Memory B cell (primary cell): Measurements from ENCODE around the gene RUFY2.
"Not testable (repeated sequence)": the region's sequence is repeated elsewhere in the genome, so short reads cannot be mapped to it uniquely, and the experiment has no call there.

Source experiments
- ATAC-seq: fragments of 150-1000 bp; cut with Tn5 transposase; 2 replicates; pipeline ENCODE4 v1.10.0; 2021; ENCODE audit warnings: low read depth, mild to moderate bottlenecking, moderate library complexity
- DNase-seq, 2 donors: peaks; one replicate each; pipeline ENCODE4 v3.0.0; 2022; ENCODE audit warnings: low spot score in 2 of 2
- H3K27ac Mint-ChIP-seq: one replicate; pipeline ENCODE4 v1.8.0; 2022; ENCODE audit warnings: mild to moderate bottlenecking, moderate library complexity, mixed read lengths
- H3K27me3 Mint-ChIP-seq: one replicate; pipeline ENCODE4 v1.8.0; 2022; ENCODE audit warnings: mixed read lengths
- H3K36me3 Mint-ChIP-seq: one replicate; pipeline ENCODE4 v1.8.0; 2022; ENCODE audit warnings: mild to moderate bottlenecking, mixed read lengths
- H3K4me1 Mint-ChIP-seq: one replicate; pipeline ENCODE4 v1.8.0; 2022; ENCODE audit warnings: mixed read lengths
- H3K4me3 Mint-ChIP-seq: one replicate; pipeline ENCODE4 v1.8.0; 2022; ENCODE audit warnings: mild to moderate bottlenecking, moderate library complexity, mixed read lengths
- H3K9me3 Mint-ChIP-seq: one replicate; pipeline ENCODE4 v1.8.0; 2022; ENCODE audit warnings: mixed read lengths

Gene RUFY2

GRCh38 chr10:68340358-68341080, 66.6 kb downstream of the RUFY2 start:
- peaks cover 15% of the 10 kb centered on the region for H3K4me1 Mint-ChIP-seq
- H3K4me3 Mint-ChIP-seq = no peak overlapping the region
- no peaks in the 10 kb centered on the region for H3K9me3 Mint-ChIP-seq
- H3K27ac Mint-ChIP-seq = no peak overlapping the region
- DNase-seq = no peak
- no peak for ATAC-seq
- peaks cover 32% of the 10 kb centered on the region for H3K36me3 Mint-ChIP-seq
- H3K27me3 Mint-ChIP-seq = no peaks in the 10 kb centered on the region

GRCh38 chr10:68336754-68337351, 70.2 kb downstream of the RUFY2 start:
- ATAC-seq = no peak
- Mint-ChIP-seq H3K4me3 (peak overlapping the region; percentile 22), H3K27me3 (no peaks in the 10 kb centered on the region), H3K36me3 (peaks cover 28% of the 10 kb centered on the region), H3K9me3 (no peaks in the 10 kb centered on the region), H3K27ac (peak overlapping the region; percentile 99), H3K4me1 (peaks cover 25% of the 10 kb centered on the region)
- no peak for DNase-seq

GRCh38 chr10:68334672-68335467, 72.2 kb downstream of the RUFY2 start:
- Mint-ChIP-seq H3K27me3 (no peaks in the 10 kb centered on the region), H3K36me3 (peaks cover 17% of the 10 kb centered on the region), H3K9me3 (no peaks in the 10 kb centered on the region), H3K4me3 (peak overlapping the region; percentile 77), H3K27ac (peak overlapping the region; percentile 99), H3K4me1 (peaks cover 28% of the 10 kb centered on the region)
- ATAC-seq = no peak
- no peak for DNase-seq

- Mint-ChIP-seq H3K4me1 (peaks cover 28% of the 10 kb centered on the region), H3K4me3 (peak overlapping the region; percentile 99), H3K27me3 (no peaks in the 10 kb centered on the region), H3K27ac (peak overlapping the region; percentile 99), H3K9me3 (no peaks in the 10 kb centered on the region), H3K36me3 (peaks cover 10% of the 10 kb centered on the region)
- ATAC-seq (no peak), DNase-seq (no peak)
Measured at GRCh38 chr10:68333440-68334431, 73.3 kb downstream of the RUFY2 start.

- Mint-ChIP-seq H3K27me3 (no peaks in the 10 kb centered on the region), H3K4me1 (peaks cover 33% of the 10 kb centered on the region), H3K4me3 (peak overlapping the region; percentile 99), H3K9me3 (peaks cover 3% of the 10 kb centered on the region), H3K27ac (peak overlapping the region; percentile 99), H3K36me3 (peaks cover 9% of the 10 kb centered on the region)
- DNase-seq (no peak), ATAC-seq (no peak)
Measured at GRCh38 chr10:68333058-68333395, 74.0 kb downstream of the RUFY2 start.

GRCh38 chr10:68332259-68333057, 74.6 kb downstream of the RUFY2 start, which contains the start of gene PBLD:
Gene PBLD, minus strand, starts transcription at chr10:68332928. Its CDS starts 26,084 bp downstream, at chr10:68306844.
- peaks cover 30% of the 10 kb centered on the region for H3K4me1 Mint-ChIP-seq

GRCh38 chr10:68331455-68332258, 75.4 kb downstream of the RUFY2 start, which contains the start of gene HNRNPH3:
Gene HNRNPH3, plus strand, starts transcription at chr10:68332064. Its CDS starts 5,158 bp downstream, at chr10:68337222.
- no peaks in the 10 kb centered on the region for H3K27me3 Mint-ChIP-seq
- peaks cover 27% of the 10 kb centered on the region for H3K4me1 Mint-ChIP-seq
- peak within 1 kb of the TSS; percentile 99 for H3K27ac Mint-ChIP-seq
- ATAC-seq (peak; percentile 80), DNase-seq (peak; percentile 97 to 99)
- H3K4me3 Mint-ChIP-seq = peak within 1 kb of the TSS; percentile 99
- peaks cover 6% of the 10 kb centered on the region for H3K36me3 Mint-ChIP-seq
- peaks cover 3% of the 10 kb centered on the region for H3K9me3 Mint-ChIP-seq

More at GRCh38 chr10:68332259-68333057, 74.6 kb downstream of the RUFY2 start, which contains the start of gene PBLD:
- peaks cover 3% of the 10 kb centered on the region for H3K9me3 Mint-ChIP-seq
- H3K4me3 Mint-ChIP-seq = peak within 1 kb of the TSS; percentile 99
- ATAC-seq = peak; percentile 2
- H3K36me3 Mint-ChIP-seq = peaks cover 6% of the 10 kb centered on the region
- no peaks in the 10 kb centered on the region for H3K27me3 Mint-ChIP-seq
- DNase-seq = peak; percentile 50 to 65
- H3K27ac Mint-ChIP-seq = peak within 1 kb of the TSS; percentile 99

- Mint-ChIP-seq H3K36me3 (peaks cover 6% of the 10 kb centered on the region), H3K27ac (peak overlapping the region; percentile 99), H3K9me3 (peaks cover 3% of the 10 kb centered on the region), H3K27me3 (no peaks in the 10 kb centered on the region), H3K4me1 (peaks cover 21% of the 10 kb centered on the region), H3K4me3 (peak overlapping the region; percentile 99)
- ATAC-seq = peak; percentile 25
- no peak for DNase-seq
Measured at GRCh38 chr10:68330852-68331454, 76.1 kb downstream of the RUFY2 start.

- Mint-ChIP-seq H3K27me3 (no peaks in the 10 kb centered on the region), H3K4me1 (peaks cover 14% of the 10 kb centered on the region)
Measured at GRCh38 chr10:68329506-68329861, 77.6 kb downstream of the RUFY2 start.

GRCh38 chr10:68327889-68328786, 78.9 kb downstream of the RUFY2 start:
- Mint-ChIP-seq H3K27me3 (no peaks in the 10 kb centered on the region), H3K4me3 (peak overlapping the region; percentile 64), H3K36me3 (peaks cover 4% of the 10 kb centered on the region), H3K4me1 (peaks cover 9% of the 10 kb centered on the region), H3K9me3 (peaks cover 3% of the 10 kb centered on the region), H3K27ac (no peak overlapping the region)
- no peak for DNase-seq
- no peak for ATAC-seq

More at GRCh38 chr10:68329506-68329861, 77.6 kb downstream of the RUFY2 start:
- no peak for DNase-seq
- Mint-ChIP-seq H3K4me3 (no peak overlapping the region), H3K9me3 (peaks cover 3% of the 10 kb centered on the region), H3K27ac (no peak overlapping the region), H3K36me3 (peaks cover 5% of the 10 kb centered on the region)
- ATAC-seq = no peak

- not testable (repeated sequence) for DNase-seq, H3K9me3 Mint-ChIP-seq, H3K36me3 Mint-ChIP-seq, ATAC-seq, H3K27me3 Mint-ChIP-seq, H3K4me1 Mint-ChIP-seq, H3K27ac Mint-ChIP-seq, H3K4me3 Mint-ChIP-seq
Measured at GRCh38 chr10:68324396-68324795, 82.7 kb downstream of the RUFY2 start.
